Coronary artery (tissue), 2 donors: Measurements from ENCODE around the gene TFAP2B.

Experiments used
- DNase-seq: peaks from one replicate; pipeline ENCODE4 v3.0.0-alpha.2; 2017; ENCODE audit warnings: low spot score
- H3K27ac ChIP-seq, 2 donors: fragments of 200-600 bp; sonication (generic); one replicate each; pipeline ENCODE4 v1.5.1; 2016 to 2019
- H3K4me3 ChIP-seq: fragments of 200-600 bp; sonication (generic); 2 replicates; pipeline ENCODE4 v1.5.1; 2016; ENCODE audit warnings: mild to moderate bottlenecking, moderate library complexity
- TF ChIP-seq, protein P1 (sequence below): fragments of 200-600 bp; sonication (generic); IDR thresholded peaks from one replicate; pipeline ENCODE4 v1.5.1; 2019; ENCODE audit warnings: antibody characterized with exemption

The TFAP2B gene

DNA sequence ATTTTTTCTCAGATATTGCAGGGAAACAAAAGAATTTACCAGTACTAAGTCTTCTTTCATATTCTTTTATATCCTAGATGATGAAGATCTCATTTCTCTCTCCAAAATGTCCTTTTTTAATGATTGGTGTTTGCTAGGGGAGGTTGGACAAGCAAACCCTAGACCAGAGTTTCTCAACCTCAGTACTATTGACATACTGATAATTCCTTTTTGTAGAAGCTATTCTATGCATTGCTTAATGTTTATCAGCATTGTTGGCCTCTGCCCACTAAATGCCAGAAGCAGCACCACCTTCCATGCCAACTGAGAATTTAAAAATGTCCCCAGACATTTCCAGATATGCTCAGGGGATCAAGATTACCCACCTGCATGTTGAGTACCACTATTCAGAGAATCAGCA lies 14.4 kb upstream of the TFAP2B start:
- H3K4me3 ChIP-seq: no peak overlapping the region
- no peak for DNase-seq
- H3K27ac ChIP-seq: no peak overlapping the region
- TF ChIP-seq, protein P1, sequence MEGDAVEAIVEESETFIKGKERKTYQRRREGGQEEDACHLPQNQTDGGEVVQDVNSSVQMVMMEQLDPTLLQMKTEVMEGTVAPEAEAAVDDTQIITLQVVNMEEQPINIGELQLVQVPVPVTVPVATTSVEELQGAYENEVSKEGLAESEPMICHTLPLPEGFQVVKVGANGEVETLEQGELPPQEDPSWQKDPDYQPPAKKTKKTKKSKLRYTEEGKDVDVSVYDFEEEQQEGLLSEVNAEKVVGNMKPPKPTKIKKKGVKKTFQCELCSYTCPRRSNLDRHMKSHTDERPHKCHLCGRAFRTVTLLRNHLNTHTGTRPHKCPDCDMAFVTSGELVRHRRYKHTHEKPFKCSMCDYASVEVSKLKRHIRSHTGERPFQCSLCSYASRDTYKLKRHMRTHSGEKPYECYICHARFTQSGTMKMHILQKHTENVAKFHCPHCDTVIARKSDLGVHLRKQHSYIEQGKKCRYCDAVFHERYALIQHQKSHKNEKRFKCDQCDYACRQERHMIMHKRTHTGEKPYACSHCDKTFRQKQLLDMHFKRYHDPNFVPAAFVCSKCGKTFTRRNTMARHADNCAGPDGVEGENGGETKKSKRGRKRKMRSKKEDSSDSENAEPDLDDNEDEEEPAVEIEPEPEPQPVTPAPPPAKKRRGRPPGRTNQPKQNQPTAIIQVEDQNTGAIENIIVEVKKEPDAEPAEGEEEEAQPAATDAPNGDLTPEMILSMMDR: no peak

DNA sequence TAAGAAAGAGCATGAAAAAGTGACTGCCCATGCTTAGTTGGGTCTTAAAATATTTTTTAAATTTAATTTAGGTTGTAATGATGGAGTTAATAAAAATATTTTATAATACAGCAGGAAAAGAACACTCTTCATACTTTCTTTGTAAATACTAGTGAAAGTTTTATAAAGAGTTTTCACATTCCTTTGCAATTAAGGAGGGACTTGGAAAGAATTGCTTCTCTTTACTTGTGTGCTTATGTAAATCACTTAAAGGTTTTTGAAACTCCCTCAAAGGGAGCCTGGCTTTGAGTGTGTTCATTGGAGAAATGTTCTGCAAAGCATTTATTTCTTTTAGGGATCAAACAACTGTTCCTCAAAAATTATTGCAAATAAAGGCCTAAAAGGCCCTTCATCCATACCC lies 11.6 kb upstream of the TFAP2B start:
- DNase-seq: no peak
- no peak overlapping the region for H3K27ac ChIP-seq
- TF ChIP-seq, protein P1: no peak
- no peak overlapping the region for H3K4me3 ChIP-seq

DNA sequence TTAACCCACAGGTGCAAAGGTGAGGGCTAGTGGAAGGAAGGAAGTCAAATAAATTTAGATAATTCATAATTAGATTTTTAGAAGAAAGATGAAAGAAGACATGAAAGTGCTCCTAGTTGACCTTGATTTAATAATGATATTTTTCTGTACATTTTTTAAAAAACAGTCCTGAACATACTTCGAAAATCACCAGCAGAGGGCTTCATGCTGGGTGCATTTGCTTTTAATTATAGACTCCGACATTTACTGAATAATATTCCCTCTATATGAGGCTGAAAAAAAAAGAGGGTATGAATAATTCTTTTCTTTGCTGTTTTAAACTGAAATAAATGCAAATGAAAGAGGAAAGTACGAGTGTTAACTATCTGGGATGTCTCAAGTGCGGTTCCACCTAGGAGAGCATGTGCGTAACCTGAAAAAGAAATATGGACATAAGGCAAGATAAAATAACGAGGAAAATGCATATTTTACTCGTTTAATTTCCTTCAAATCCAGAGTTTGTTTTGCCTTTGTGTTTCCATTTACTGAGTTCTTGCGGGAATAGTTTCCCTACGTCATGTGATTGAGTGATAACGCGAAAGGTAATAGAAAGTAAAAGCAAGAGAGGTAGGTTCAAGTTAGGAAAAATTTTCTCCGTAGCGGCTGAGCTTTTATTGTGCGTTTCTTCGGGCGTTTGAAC lies 3.1 kb upstream of the TFAP2B start:
- DNase-seq: no peak
- Histone ChIP-seq H3K27ac (no peak overlapping the region), H3K4me3 (peak overlapping the region; percentile 11)
- TF ChIP-seq, protein P1: no peak

DNA sequence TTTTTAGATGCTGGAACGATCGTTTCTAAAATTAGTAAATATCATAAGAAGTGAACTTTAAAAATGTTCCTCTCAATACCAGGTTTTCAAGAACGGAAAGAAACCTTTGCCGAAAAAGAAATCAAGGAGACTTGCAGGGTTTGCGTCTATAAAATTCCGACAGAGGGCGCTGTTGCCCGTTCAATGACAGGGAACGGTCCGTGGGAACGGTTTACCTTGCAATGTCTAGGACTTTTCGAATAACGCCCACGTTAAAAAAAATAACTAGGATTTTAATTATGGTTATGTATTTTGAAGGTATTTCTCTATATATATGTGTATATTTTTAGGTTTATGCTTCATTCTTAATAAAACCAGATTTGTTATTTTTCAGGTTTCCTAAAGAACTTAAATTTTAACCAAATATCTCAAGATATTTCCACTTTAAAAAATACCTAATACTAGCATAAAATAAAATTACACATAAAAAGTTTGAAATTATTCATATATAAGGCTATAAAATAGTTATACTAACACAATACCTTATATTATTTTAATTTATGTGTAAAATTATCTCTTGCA lies 2.5 kb upstream of the TFAP2B start:
- TF ChIP-seq, protein P1: peak; percentile 63
- no peak overlapping the region for H3K27ac ChIP-seq
- H3K4me3 ChIP-seq: peak overlapping the region; percentile 11
- no peak for DNase-seq

DNA sequence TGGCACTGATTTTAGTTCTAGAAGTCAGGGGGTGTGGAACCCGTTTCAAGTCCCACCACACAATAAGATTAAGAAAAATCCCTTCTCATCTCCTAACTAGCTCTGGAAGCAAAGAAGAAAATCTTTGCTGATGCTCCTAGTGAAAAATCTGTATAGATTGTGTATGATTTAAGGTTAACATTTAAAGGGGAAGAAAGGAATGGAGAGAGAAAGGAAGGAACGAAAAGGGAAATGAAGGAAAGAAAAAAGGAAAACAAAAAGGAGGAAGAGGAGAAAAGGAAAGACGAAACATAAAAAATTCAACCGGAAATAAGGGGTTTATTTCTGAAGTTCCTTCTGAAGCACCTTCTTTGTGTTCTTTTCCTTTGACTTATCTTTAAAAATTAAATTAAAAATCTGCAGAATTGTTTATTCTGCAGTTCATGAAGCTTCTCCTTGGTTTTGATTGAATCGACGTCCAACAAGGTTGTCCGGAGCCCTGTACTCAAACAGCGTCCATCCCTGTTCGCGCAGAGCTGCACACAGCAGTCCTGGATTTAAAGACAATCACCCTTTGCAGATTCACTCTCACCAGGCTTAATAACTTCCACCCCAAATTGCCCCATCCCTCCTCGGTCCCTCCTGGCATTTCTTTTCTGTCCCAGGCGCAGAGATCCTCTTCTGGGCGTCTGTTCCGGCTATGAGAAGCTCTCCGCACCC lies 1.6 kb upstream of the TFAP2B start:
- DNase-seq: no peak
- TF ChIP-seq, protein P1: no peak
- Histone ChIP-seq H3K27ac (no peak overlapping the region), H3K4me3 (no peak overlapping the region)

DNA sequence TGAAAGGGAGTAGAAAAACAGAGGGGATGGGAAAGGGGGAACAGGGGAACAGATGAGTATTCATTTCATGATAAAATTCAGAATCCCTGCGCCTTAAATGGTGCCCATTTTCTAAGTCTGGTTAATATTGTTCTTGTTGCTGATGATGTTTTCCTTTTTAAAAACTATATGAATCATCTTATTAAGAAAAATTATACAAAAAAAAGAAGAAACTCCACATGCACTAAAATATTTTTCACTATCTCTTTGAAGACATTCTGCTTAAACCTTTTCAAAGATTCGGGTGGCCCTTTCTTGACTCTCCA lies 1.1 kb upstream of the TFAP2B start:
- TF ChIP-seq, protein P1: no peak
- Histone ChIP-seq H3K4me3 (no peak overlapping the region), H3K27ac (no peak overlapping the region)
- no peak for DNase-seq

DNA sequence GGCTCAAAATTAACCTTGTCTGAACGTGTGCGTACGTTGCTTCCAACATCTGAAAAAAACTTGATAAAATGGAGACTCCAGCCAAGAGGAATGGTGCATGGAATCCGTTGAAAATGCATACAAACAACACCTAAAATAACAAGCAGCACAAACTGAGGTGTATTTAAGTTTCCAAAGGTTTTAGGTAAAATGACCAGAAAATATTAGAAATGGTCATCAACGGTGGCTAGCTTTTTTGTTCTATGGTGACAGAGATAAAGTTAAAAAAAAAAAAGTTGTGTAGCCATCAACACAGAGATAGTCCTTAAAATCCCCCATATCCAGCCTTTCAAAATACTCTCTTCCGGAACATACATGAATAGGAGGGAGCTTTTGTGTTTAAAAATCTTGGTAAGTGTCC lies 651 bp upstream of the TFAP2B start:
- Histone ChIP-seq H3K27ac (no peak overlapping the region), H3K4me3 (no peak overlapping the region)
- TF ChIP-seq, protein P1: no peak
- DNase-seq: no peak
